NCI-H1092 (cell line): ENCODE measurements around the gene DHX29.

ENCODE experiments used
- DNase-seq: peaks from one replicate; lab custom pipeline; 2025; lab: John Stamatoyannopoulos, UW

DHX29 gene

DNA sequence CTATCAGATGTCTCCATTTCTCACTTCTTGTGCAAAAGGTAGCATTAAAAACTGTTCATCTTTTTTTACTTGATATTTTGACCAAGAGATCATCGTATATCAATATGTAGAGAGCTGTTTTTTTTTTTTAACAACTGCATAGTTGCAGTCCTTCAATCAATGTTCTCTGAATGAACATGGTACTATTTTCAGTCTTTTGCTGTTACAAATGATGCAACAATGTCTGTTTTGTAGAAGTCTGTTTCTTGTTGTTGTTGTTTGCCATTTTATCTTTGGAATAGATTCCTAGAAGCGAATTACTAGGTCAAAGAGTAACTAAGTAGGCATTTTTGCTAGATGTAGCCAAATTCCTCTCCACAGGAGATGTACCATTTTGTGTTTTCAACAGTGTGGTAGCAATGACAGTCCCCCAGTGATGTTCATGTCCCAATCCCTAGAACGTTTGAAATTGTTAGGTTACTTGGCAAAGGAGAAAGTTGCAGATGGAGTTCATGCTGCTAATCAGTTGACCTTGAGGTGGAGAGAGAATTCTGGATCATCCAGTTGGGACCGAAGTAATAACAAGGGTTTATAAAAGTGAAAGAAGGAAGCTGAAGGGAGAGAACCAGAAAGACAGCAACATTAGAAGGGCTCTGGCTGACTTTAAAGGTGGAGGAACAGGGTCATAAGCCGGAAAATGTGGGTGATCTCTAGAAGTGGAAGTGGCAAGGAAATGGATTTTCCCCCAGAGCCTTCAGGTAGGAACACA is 6.5 kb upstream of the DHX29 start:
- DNase-seq = no peak

DNA sequence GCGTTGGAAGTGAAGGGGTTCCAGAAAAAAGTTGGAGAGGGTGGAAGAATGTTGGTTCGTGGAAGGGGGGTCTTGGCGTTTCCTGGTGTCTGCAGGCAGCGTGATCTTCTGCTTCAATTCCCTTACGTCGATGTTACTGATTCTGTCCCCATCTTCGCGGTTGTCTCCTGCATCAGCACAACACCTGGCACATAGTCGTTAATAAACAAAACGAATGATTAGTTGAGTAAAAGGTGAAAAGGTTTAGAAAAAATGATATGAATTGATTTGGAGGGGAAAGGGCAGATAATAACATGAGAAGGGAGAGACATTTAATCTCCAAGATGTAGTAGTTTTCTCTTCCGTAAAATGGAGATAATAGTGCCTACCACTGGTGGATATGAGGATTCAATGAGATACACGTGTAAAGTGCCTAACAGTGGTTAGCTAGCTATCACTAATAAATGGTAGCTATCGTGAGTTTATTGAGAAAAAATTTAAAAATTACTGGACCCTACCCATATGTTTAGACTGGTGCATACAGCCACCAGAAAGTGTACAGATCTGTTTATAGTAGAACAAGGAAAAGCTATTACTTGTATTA is 851 bp upstream of the DHX29 start:
- no peak for DNase-seq

GRCh38 chr5:55306641-55307382 is 682 bp downstream of the DHX29 start:
- DNase-seq = no peak

GRCh38 chr5:55305345-55305744 is 2.1 kb downstream of the DHX29 start:
- DNase-seq = no peak

- no peak for DNase-seq
Measured at GRCh38 chr5:55304584-55304983, 2.9 kb downstream of the DHX29 start.

DNA sequence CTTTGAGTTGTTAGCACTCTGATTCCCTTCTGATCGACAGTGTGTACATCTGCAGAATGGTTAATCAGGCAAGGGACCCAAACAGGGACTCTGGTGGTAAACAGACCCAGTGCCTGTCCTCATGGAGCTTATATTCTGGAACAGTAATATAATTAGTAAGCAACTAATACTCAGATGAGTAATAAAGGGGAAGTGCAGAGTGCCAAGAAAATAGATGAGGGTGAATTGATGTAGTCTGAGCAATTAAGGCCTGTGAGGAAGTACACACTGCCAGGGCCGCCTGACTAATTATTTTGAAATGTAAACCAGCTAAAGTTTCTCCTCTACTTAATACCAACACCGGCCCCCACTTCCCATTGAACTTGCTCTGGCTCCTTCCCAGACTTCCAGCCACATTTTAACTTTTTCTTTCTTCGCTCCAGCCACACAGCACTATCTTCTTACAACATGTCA is 4.2 kb downstream of the DHX29 start:
- no peak for DNase-seq

GRCh38 chr5:55300890-55301289 is 6.6 kb downstream of the DHX29 start:
- DNase-seq = no peak

GRCh38 chr5:55294935-55295334 is 12.6 kb downstream of the DHX29 start:
- DNase-seq = no peak

- no peak for DNase-seq
Measured at GRCh38 chr5:55290991-55291390, 16.5 kb downstream of the DHX29 start.

GRCh38 chr5:55289808-55290207 is 17.7 kb downstream of the DHX29 start:
- no peak for DNase-seq

DNA sequence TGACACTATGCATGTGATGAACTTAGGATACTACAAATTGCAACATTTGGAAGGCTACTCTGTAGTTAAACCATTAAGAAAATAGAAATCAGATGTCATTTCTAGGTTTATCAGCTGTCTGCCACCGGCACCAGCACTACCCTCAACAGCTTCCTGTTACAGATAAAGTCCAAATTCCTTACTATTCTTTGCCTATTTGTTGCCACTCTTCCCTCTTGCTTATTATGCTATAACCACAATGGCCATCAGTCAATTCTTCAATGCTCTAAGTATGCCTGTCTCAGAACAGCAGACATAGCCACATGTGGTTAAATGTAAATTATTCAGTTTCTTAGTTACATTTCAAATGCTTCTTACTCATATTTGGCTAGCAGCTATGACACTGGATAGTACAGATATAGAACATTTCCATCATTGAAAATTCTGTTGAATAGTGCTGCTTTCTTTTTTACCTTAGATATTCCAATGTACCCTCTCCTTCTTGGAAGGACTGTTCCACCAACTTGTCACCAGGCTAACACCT is 21.0 kb downstream of the DHX29 start:
- DNase-seq = no peak

DNA sequence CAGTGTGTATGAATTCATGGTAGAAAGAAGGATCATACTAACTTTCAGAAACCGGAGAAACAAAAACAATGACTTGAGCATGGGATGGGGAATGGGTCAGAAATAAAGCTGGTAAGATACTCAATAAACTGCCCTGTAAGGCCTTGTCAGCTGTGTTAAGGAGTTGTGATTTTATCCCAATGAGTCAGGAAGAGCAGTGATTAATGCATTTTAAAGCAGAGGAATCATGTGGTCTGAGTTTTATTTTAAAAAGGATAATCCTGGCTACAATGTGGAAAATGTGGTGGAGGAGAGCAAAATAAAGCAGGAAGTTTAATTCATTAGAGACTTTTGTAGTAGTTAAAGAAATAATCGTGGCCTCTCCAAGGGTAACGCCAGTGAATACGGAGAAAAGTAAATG is 28.7 kb downstream of the DHX29 start:
- DNase-seq = no peak

DNA sequence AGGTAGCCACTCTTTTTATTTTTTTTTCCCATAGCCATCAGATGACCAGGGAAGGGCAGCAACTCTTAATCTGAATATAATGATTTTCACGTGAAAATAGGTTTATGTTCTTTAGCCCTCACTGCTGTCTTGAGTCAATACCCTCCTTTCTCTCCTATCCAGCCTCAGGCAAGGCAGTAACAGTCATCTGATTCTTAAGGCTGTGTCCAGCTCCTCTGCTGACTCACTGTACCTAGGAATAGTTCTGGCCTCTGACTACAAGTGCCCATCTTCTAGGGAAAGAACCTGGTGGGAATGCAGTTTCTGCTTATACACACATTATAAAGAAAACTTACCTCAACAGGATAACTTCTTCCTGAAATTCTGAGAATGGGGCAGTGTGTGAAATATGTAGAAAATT is 30.7 kb downstream of the DHX29 start:
- DNase-seq = no peak

GRCh38 chr5:55258339-55258738 is 49.2 kb downstream of the DHX29 start:
- DNase-seq = no peak

- no peak for DNase-seq
Measured at GRCh38 chr5:55254802-55255201, 52.7 kb downstream of the DHX29 start.

DNA sequence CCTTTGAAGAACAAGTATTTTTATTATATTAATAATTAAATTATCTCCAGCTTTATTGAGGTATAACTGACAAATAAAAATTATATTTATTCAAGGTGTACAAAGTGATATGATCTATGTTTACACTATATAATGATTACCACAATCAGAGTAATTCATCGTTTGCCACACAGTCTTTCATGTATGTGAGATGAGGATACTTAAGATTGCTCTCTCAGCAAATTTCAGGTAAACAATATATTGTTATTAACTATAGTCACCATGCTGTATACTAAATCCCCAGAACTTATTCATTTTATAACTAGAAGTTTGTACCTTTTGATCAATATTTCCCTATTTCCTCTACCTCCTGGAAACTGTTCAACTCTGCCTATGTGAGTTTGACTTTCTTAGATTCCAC is 57.4 kb downstream of the DHX29 start:
- DNase-seq = no peak

DNA sequence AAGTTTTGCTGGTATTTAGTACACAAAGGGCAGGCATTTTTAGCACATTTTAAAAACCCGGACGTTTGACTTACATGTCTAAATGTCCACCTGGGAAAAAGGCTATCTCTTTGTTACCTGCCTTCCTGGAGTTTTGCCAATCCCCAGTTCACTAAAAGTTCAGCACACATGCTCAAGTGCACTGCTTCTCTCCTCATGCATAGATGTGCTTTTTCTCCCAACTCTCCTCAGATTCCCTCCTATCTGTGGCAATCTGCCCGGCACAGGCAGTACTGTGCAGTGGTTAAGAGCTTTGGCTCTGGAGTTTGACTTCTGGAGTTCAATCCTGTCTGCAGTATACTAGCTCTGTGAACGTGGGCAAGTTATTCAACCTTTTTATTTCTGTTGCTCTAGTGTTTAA is 65.7 kb downstream of the DHX29 start:
- peak; percentile 4 for DNase-seq

- no peak for DNase-seq
Measured at GRCh38 chr5:55236800-55237199, 70.7 kb downstream of the DHX29 start.

DNA sequence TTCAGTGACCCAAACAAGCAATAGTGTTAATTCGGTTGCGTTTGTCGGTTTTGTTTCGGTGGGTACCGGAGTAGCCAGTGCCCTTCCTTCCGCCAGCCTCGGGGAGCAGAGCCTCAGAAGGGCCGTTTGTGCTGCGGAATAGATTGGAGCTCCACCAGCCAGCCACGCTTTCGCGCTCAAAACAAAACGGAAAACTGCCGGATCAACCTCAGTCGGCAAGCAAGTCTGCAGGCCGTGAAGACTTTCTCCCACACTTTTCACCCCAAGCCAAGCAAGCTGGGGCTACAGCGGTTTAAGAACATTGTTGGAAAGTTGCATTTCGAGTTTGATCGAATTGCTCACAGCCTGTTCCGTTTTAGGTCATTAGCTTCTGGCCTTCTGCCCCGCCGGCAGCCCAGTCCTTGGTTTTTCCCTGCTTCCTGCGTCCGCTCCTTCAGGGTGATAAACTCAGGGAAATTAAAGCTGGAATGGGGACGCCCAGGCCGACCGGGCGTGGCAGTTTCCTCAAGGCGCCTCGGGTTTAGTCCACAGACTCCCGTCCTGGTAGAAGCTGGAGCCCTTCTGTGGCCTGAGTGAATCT is 73.3 kb downstream of the DHX29 start:
- DNase-seq = peak; percentile 2

DNA sequence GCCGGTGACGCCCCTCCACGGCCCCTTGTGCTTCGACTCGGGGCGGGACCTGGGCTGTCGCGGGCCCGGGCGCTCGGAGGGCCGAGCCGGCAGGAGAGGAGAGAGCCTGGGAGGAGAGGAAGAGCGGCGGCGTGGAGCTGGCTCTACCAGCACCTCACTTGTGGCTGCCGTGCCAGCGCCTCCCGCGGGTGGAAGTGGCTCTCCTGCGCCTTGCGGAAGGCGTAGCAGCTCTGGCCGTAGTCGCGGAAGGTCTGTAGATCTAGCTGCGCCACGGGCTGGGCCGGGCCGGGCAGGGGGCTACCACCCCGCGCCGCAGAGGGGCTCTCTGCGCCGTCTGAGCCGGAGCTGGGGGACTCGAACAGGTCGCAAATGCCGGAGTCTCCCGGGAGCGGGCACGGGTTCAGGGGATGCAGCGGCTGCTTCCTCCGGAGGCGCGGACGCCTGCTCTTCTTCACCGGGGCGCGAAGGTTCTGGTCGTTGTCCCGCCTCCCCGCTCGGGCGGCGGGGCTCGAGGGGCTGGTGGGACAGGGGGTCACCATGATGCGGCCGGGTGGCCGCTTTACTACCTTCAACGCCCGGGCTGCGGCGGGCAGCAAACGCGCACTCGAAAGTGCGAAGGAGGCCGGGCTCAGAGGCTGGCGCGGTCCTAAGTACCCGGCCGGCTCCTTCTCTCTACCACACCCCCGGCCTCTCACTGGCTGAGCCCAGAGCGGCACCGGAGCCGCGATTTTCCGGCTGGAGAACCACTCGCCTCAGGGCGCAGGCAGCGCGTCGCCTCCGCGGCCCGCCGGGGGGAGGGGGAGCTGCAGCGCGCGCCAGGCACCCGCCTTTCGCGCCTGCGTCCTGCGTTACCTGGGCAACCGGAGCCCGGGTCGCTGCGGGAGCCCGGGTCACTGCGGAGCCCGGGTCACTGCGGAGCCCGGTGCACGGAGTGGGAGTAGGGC is 74.2 kb downstream of the DHX29 start, which contains the start of gene CCNO:
Gene CCNO, minus strand, starts transcription at position 624 of the 944 bp plus-strand sequence. Its CDS starts 85 bp downstream, at position 539.
- DNase-seq = peak; percentile 50

DNA sequence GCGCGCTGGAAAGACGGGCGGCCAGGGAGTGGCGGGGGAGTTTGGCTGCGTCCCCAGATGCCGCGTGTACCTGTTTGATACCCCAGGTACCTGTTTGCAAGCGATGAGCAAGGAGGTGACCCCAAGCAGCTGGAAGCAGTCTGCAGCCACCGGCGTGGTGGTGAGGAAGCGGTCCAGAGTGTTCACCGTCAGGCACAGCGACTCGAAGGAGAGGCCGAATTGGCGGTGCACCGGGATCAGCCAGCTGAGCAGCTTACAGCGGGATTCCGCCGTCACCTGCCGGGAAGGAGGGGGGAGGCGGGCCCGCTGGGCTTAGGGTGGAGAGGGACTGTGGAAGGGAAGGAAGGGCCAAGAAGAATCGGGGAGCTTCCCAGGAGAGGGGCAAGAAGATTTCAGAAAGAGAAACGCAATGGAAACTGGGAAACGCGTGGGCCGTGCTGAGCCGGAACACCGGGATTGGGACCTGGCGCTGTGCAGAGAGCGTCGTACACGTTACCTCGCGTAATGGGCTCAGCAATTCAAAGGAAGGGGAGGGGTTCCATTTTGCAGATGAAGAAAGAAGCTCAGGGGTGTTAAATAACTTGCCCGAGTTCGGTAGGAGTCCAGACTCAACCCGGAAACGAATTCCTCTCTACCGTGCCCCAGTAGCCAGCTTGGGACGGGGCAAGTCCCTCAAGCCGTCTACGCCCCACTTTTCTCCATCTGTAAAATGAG is 75.1 kb downstream of the DHX29 start:
- peak; percentile 3 for DNase-seq
